HEK293 (cell line): ENCODE results near the gene LDB1.

Source experiments
- CTCF ChIP-seq: fragments of 450-650 bp; formaldehyde crosslinking; IDR thresholded peaks from 2 replicates; pipeline ENCODE4 v1.5.1; 2016; ENCODE audit warnings: missing biosample characterization, missing genetic modification characterization
- KLF10 ChIP-seq: fragments of 450-650 bp; IDR thresholded peaks from 2 replicates; pipeline ENCODE4 v1.5.1; 2018; ENCODE audit warnings: missing biosample characterization, mild to moderate bottlenecking, missing genetic modification characterization
- ZEB2 ChIP-seq: fragments of 450-650 bp; formaldehyde crosslinking; IDR thresholded peaks from 2 replicates; pipeline ENCODE4 v1.5.1; 2016; ENCODE audit warnings: missing biosample characterization, missing genetic modification characterization
- ZNF23 ChIP-seq: fragments of 450-650 bp; formaldehyde crosslinking; IDR thresholded peaks from 2 replicates; pipeline ENCODE4 v1.5.1; 2016; ENCODE audit warnings: missing biosample characterization, missing genetic modification characterization, borderline replicate concordance
- ZNF555 ChIP-seq: fragments of 450-650 bp; formaldehyde crosslinking; conservative IDR thresholded peaks from 2 replicates; pipeline ENCODE4 v1.5.1; 2017; ENCODE audit warnings: missing biosample characterization, mild to moderate bottlenecking, missing genetic modification characterization, inconsistent platforms
- ZNF664 ChIP-seq: fragments of 450-650 bp; formaldehyde crosslinking; IDR thresholded peaks from 2 replicates; pipeline ENCODE4 v1.5.1; 2016; ENCODE audit warnings: missing biosample characterization, missing genetic modification characterization

- TF ChIP-seq CTCF (tag by site-specific recombination) (no peak), ZNF23 (tag by site-specific recombination) (no peak), ZEB2 (no peak), ZNF555 (tag by site-specific recombination) (no peak), ZNF664 (tag by site-specific recombination) (no peak), KLF10 (no peak)
These were observed 28.1 kb upstream of the LDB1 start for GRCh38 chr10:102148275-102148674.
